Measurements from ENCODE around the gene LIPT2.

DNA sequence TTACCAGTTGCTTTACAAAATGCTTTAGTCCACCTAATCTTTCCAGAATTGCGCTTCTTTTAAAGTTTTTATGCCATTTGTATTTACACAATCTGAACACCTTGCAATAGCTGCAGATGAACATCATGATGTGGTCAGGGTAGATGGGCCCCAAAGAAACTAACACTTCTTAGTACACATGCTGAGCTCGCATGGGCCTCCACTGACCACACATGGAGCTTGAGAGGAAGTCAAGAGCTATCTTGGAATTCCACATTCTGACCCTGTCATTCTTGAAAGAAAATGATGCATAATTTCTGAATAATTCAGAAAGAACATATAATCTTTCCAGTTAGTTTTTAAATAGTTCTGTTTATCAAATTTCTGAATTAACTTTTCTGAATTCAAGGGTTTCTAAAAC lies 7.7 kb downstream of the LIPT2 start:
- TF ChIP-seq, protein P1, sequence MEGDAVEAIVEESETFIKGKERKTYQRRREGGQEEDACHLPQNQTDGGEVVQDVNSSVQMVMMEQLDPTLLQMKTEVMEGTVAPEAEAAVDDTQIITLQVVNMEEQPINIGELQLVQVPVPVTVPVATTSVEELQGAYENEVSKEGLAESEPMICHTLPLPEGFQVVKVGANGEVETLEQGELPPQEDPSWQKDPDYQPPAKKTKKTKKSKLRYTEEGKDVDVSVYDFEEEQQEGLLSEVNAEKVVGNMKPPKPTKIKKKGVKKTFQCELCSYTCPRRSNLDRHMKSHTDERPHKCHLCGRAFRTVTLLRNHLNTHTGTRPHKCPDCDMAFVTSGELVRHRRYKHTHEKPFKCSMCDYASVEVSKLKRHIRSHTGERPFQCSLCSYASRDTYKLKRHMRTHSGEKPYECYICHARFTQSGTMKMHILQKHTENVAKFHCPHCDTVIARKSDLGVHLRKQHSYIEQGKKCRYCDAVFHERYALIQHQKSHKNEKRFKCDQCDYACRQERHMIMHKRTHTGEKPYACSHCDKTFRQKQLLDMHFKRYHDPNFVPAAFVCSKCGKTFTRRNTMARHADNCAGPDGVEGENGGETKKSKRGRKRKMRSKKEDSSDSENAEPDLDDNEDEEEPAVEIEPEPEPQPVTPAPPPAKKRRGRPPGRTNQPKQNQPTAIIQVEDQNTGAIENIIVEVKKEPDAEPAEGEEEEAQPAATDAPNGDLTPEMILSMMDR (IDR thresholded peaks at IDR 0.05): no peak
- TF ChIP-seq POLR2A (IDR thresholded peaks at IDR 0.05) (no peak), EP300 (IDR thresholded peaks at IDR 0.05) (no peak)
